ENCODE data around the gene GGN.

GRCh38 chr19:38351865-38352395 lies 35.9 kb downstream of the GGN start:
- TF ChIP-seq CTCF (IDR thresholded peaks at IDR 0.05 in 4 of 5, conservative IDR thresholded peaks at IDR 0.05 in 1 of 5): no peak
- no peak for TF ChIP-seq POLR2A (IDR thresholded peaks at IDR 0.05)

All from gastrocnemius medialis (tissue), 4 donors.